ENCODE results near the gene ADTRP. TPM values are rescaled to one million over a fixed set of nuclear protein-coding genes. Genes with fewer than 3 reads are reported as not detected.

ADTRP gene
- total RNA-seq, 1 donor from 2014 or later, result 1.4 TPM

- Mint-ChIP-seq H3K36me3 (no peaks in the 10 kb centered on the region), H3K9me3 (no peaks in the 10 kb centered on the region), H3K4me3 (no peak overlapping the region), H3K27me3 (no peaks in the 10 kb centered on the region), H3K4me1 (ENCODE audit: unreplicated experiment) (peaks cover 15% of the 10 kb centered on the region), H3K27ac (no peak overlapping the region)
- TF ChIP-seq CTCF (conservative IDR thresholded peaks at IDR 0.05), result no peak
- no peak for DNase-seq (ENCODE audit: extremely low spot score, unreplicated experiment)
Measured at GRCh38 chr6:11754625-11755271, 23.9 kb downstream of the ADTRP start.

GRCh38 chr6:11753798-11754197 is 24.8 kb downstream of the ADTRP start:
- Mint-ChIP-seq H3K27me3 (no peaks in the 10 kb centered on the region), H3K27ac (no peak overlapping the region), H3K4me1 (ENCODE audit: unreplicated experiment) (peaks cover 15% of the 10 kb centered on the region), H3K36me3 (no peaks in the 10 kb centered on the region), H3K4me3 (no peak overlapping the region), H3K9me3 (no peaks in the 10 kb centered on the region)
- DNase-seq (ENCODE audit: extremely low spot score, unreplicated experiment), result no peak
- no peak for TF ChIP-seq CTCF (conservative IDR thresholded peaks at IDR 0.05)

GRCh38 chr6:11752360-11752759 is 26.2 kb downstream of the ADTRP start:
- H3K27ac Mint-ChIP-seq, result no peak overlapping the region
- no peak for DNase-seq (ENCODE audit: extremely low spot score, unreplicated experiment)
- no peaks in the 10 kb centered on the region for H3K9me3 Mint-ChIP-seq
- H3K36me3 Mint-ChIP-seq, result no peaks in the 10 kb centered on the region
- H3K4me3 Mint-ChIP-seq, result no peak overlapping the region
- no peak for TF ChIP-seq CTCF (conservative IDR thresholded peaks at IDR 0.05)
- H3K27me3 Mint-ChIP-seq, result no peaks in the 10 kb centered on the region
- H3K4me1 Mint-ChIP-seq (ENCODE audit: unreplicated experiment), result peaks cover 15% of the 10 kb centered on the region

- Mint-ChIP-seq H3K36me3 (no peaks in the 10 kb centered on the region), H3K9me3 (no peaks in the 10 kb centered on the region), H3K27ac (no peak overlapping the region), H3K4me1 (ENCODE audit: unreplicated experiment) (peaks cover 15% of the 10 kb centered on the region), H3K4me3 (no peak overlapping the region), H3K27me3 (no peaks in the 10 kb centered on the region)
- TF ChIP-seq CTCF (conservative IDR thresholded peaks at IDR 0.05), result no peak
- no peak for DNase-seq (ENCODE audit: extremely low spot score, unreplicated experiment)
Measured at GRCh38 chr6:11750682-11751081, 27.9 kb downstream of the ADTRP start.

GRCh38 chr6:11748591-11749210 is 29.9 kb downstream of the ADTRP start:
- no peaks in the 10 kb centered on the region for H3K27me3 Mint-ChIP-seq
- H3K4me3 Mint-ChIP-seq, result no peak overlapping the region
- peaks cover 4% of the 10 kb centered on the region for H3K9me3 Mint-ChIP-seq
- no peak for TF ChIP-seq CTCF (conservative IDR thresholded peaks at IDR 0.05)
- no peaks in the 10 kb centered on the region for H3K36me3 Mint-ChIP-seq
- peaks cover 23% of the 10 kb centered on the region for H3K4me1 Mint-ChIP-seq (ENCODE audit: unreplicated experiment)
- DNase-seq (ENCODE audit: extremely low spot score, unreplicated experiment), result no peak
- H3K27ac Mint-ChIP-seq, result no peak overlapping the region

Data from type B pancreatic cell (in vitro differentiated cells).